K562 (cell line): Measurements from ENCODE around the gene KRTAP19-7.

Source experiments
- LARP7 ChIP-seq: fragments of 450-650 bp; IDR thresholded peaks from 2 replicates; pipeline ENCODE4 v1.6.1; 2016
- PATZ1 ChIP-seq: fragments of 250-450 bp; sonication (Bioruptor Pico); IDR thresholded peaks from 2 replicates; pipeline ENCODE4 v1.5.0; 2020; ENCODE audit warnings: mild to moderate bottlenecking, borderline replicate concordance
- USF2 ChIP-seq: sonication (generic); formaldehyde crosslinking; IDR thresholded peaks from 2 replicates; pipeline ENCODE4 v1.5.0; 2020; ENCODE audit warnings: missing genetic modification reagents

GRCh38 chr21:30605968-30606367, 44.9 kb upstream of the KRTAP19-7 start:
- TF ChIP-seq PATZ1 (CRISPR knock-in tag): no peak
- TF ChIP-seq USF2 (CRISPR knock-in tag): no peak
- no peak for TF ChIP-seq LARP7
